ENCODE data around the gene PSME3IP1. TPM values are rescaled to one million over a fixed set of nuclear protein-coding genes. Genes with fewer than 3 reads are reported as not detected.

PSME3IP1 gene
- total and polyA plus RNA-seq, 2 of the 8 experiments (the other 6 are each of a cell fraction or from before 2014, with no cell fraction given): 95.1 to 98.3 TPM

DNA sequence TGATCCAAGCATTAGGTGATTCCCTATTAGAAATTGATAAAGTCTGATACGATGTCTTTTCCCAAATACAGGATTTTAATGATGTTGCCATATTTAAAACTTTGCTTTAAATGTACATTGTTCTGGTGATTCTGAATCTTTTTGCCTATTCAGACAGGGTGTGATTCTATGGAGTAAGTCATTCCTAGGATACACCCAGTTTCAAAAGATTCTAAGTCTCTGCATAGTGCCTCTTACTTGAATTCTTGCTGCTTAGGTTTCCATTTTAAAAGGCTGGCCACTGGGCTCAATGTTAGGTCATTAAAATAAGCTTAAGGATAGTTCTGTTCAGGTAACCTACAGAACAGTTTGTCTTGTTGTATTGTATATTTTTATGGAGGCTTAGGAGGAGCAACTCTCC is 37.2 kb upstream of the PSME3IP1 start (continued):
- TF ChIP-seq, protein P1, sequence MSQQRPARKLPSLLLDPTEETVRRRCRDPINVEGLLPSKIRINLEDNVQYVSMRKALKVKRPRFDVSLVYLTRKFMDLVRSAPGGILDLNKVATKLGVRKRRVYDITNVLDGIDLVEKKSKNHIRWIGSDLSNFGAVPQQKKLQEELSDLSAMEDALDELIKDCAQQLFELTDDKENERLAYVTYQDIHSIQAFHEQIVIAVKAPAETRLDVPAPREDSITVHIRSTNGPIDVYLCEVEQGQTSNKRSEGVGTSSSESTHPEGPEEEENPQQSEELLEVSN (IDR thresholded peaks at IDR 0.05): no peak
